Measurements from ENCODE around the gene S100A11.

Gene S100A11

GRCh38 chr1:152067150-152067549 is 30.3 kb upstream of the S100A11 start:
- TF ChIP-seq CTCF (IDR thresholded peaks at IDR 0.05) = no peak
- H3K27ac ChIP-seq = no peak overlapping the region
- no peak overlapping the region for H3K4me3 ChIP-seq
- no peak for DNase-seq (ENCODE audit: low spot score)

GRCh38 chr1:152061952-152062351 is 25.1 kb upstream of the S100A11 start:
- no peak for DNase-seq (ENCODE audit: low spot score)

GRCh38 chr1:152053375-152053774 is 16.6 kb upstream of the S100A11 start:
- DNase-seq (ENCODE audit: low spot score) = no peak
- no peak for TF ChIP-seq CTCF (IDR thresholded peaks at IDR 0.05)
- Histone ChIP-seq H3K4me3 (no peak overlapping the region), H3K27ac (no peak overlapping the region)

More at GRCh38 chr1:152061952-152062351, 25.1 kb upstream of the S100A11 start:
- no peak for TF ChIP-seq CTCF (IDR thresholded peaks at IDR 0.05)
- H3K27ac ChIP-seq = no peak overlapping the region
- H3K4me3 ChIP-seq = no peak overlapping the region

GRCh38 chr1:152052606-152053005 is 15.8 kb upstream of the S100A11 start:
- no peak overlapping the region for H3K27ac ChIP-seq
- peak; percentile 86 for DNase-seq (ENCODE audit: low spot score)
- H3K4me3 ChIP-seq = no peak overlapping the region

GRCh38 chr1:152050886-152051675 is 14.3 kb upstream of the S100A11 start:
- peak overlapping the region in 1 of 2 donors; percentile 12 for H3K27ac ChIP-seq
- TF ChIP-seq CTCF (IDR thresholded peaks at IDR 0.05) = no peak

More at GRCh38 chr1:152052606-152053005, 15.8 kb upstream of the S100A11 start:
- peak; percentile 84 for TF ChIP-seq CTCF (IDR thresholded peaks at IDR 0.05)

GRCh38 chr1:152049291-152050083 is 12.7 kb upstream of the S100A11 start:
- no peak for TF ChIP-seq CTCF (IDR thresholded peaks at IDR 0.05)
- peak overlapping the region in 1 of 2 donors; percentile 31 for H3K27ac ChIP-seq

More at GRCh38 chr1:152050886-152051675, 14.3 kb upstream of the S100A11 start:
- DNase-seq (ENCODE audit: low spot score) = no peak
- H3K4me3 ChIP-seq = no peak overlapping the region

More at GRCh38 chr1:152049291-152050083, 12.7 kb upstream of the S100A11 start:
- no peak for DNase-seq (ENCODE audit: low spot score)
- no peak overlapping the region for H3K4me3 ChIP-seq

Data from coronary artery (tissue), 2 donors.